Mucosa of descending colon (tissue), 3 donors: ENCODE results near the gene KRTAP5-8. TPM values are rescaled to one million over a fixed set of nuclear protein-coding genes. Genes with fewer than 3 reads are reported as not detected.
A peak's percentile ranks its signal among the peaks of the same experiment; 100 is the strongest.

Source experiments
- ATAC-seq: fragments of 200-7000 bp; cut with Tn5 transposase; one replicate; pipeline ENCODE4 v1.9.1; 2020; ENCODE audit warnings: mild to moderate bottlenecking, moderate library complexity
- DNase-seq, 3 donors: peaks; one replicate each; pipeline ENCODE4 v3.0.0-alpha.2; 2020
- H3K36me3 ChIP-seq: fragments of 200-600 bp; one replicate; pipeline ENCODE4 v1.8.0; 2021; ENCODE audit warnings: low read depth, mild to moderate bottlenecking
- H3K4me1 ChIP-seq: fragments of 200-600 bp; one replicate; pipeline ENCODE4 v1.8.0; 2021; ENCODE audit warnings: low read depth, mild to moderate bottlenecking
- H3K4me3 ChIP-seq: fragments of 200-600 bp; one replicate; pipeline ENCODE4 v1.8.0; 2021; ENCODE audit warnings: mild to moderate bottlenecking
- H3K9me3 ChIP-seq: fragments of 200-600 bp; one replicate; pipeline ENCODE4 v1.8.0; 2021; ENCODE audit warnings: mild to moderate bottlenecking
- intact Hi-C, 2 donors: fragments of 100-400 bp; cut with DNase I in 1 of 2; cut with micrococcal nuclease in 1 of 2; formaldehyde crosslinking; loops; one replicate each; pipeline versions ENCODE4 v1.11.0 to v1.11.1; 2022; cut with DNase I, micrococcal nuclease
- total RNA-seq, 3 donors: library from RNA; stranded (reverse); fragmentation: NEBNext Ultra II Directional in 2 of 3; extraction: Animal tissue kit (Norgen Biotek cat#: 25700) in 2 of 3; gene quantifications; one replicate each; pipeline versions ENCODE4 v1.2.1 to v1.2.4, GENCODE V29; 2021 to 2023
- TF ChIP-seq, protein P1 (sequence below): fragments of 200-600 bp; IDR thresholded peaks from one replicate; pipeline ENCODE4 v1.8.0; 2022; ENCODE audit warnings: antibody characterized with exemption, mild to moderate bottlenecking
- donor health status: DM: no; HTN: no; CAD: no; lungs with moderate emphysema.
- donor health status: DM: no; HTN: no; CAD: no.
- donor health status: DM: no; HTN: yes; CAD: no.

The KRTAP5-8 gene
- total RNA-seq, 3 donors from 2014 or later, result 0.35 to 1.1 TPM; not detected in 1

DNA sequence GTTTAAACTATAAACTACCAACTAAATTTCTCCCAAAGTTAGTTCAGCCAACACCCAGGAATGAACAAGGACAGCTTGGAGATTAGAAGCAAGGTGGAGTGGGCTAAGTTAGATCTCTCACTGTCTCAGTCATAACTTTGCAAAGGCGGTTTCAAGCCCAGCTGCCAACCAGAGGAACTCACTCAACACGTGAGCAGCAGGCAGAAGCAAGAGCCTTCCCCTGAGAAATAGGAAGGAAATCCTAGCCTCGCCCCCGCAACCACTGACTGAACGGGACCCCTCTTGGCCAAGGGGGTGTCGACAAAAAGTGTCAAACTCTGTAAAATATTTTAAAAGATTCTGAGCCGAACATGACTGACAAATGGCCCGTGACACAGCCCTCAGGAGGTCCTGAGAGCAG lies 6.0 kb downstream of the KRTAP5-8 start:
- Histone ChIP-seq H3K36me3 (no peaks in the 10 kb centered on the region), H3K9me3 (no peaks in the 10 kb centered on the region), H3K4me1 (no peaks in the 10 kb centered on the region), H3K4me3 (no peak overlapping the region)
- ATAC-seq (no peak), DNase-seq (peak in 1 of 3 donors; percentile 6)
- intact Hi-C loops, result no loop called here
- TF ChIP-seq, protein P1, sequence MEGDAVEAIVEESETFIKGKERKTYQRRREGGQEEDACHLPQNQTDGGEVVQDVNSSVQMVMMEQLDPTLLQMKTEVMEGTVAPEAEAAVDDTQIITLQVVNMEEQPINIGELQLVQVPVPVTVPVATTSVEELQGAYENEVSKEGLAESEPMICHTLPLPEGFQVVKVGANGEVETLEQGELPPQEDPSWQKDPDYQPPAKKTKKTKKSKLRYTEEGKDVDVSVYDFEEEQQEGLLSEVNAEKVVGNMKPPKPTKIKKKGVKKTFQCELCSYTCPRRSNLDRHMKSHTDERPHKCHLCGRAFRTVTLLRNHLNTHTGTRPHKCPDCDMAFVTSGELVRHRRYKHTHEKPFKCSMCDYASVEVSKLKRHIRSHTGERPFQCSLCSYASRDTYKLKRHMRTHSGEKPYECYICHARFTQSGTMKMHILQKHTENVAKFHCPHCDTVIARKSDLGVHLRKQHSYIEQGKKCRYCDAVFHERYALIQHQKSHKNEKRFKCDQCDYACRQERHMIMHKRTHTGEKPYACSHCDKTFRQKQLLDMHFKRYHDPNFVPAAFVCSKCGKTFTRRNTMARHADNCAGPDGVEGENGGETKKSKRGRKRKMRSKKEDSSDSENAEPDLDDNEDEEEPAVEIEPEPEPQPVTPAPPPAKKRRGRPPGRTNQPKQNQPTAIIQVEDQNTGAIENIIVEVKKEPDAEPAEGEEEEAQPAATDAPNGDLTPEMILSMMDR, result no peak

DNA sequence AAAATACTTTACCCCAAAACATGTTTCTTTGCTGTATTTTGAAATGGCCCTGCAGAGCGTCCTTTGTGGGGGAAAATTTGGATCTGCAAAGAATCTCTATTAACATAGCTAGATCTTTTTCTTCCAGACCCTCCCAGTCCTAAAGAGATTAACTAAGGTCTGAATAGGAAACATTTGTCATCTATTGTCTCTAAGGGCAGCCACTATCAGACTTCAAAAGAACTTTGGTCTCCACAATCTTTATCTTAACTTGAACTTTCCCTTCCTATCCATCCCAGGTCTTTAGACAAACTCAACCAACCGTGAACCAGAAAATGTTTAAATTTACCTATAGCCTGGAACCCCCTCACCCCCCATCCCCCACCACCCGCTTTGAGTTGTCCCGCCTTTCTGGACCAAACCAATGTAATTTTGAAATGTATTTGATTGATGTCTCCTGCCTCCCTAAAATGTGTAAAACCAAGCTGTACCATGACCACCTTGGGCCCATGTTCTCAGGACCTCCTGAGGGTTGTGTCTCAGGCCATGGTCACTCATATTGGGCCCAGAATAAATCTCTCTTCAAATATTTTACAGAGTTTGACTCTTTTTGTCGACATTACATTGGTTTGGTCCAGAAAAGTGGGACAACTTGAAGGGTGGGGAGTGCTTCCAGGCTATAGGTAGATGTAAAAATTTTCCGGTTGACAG lies 6.8 kb downstream of the KRTAP5-8 start:
- TF ChIP-seq, protein P1, result no peak
- DNase-seq, result no peak
- H3K4me1 ChIP-seq, result no peaks in the 10 kb centered on the region
- intact Hi-C loops, result no loop called here
- no peak overlapping the region for H3K4me3 ChIP-seq
- no peak for ATAC-seq
- no peaks in the 10 kb centered on the region for H3K36me3 ChIP-seq
- no peaks in the 10 kb centered on the region for H3K9me3 ChIP-seq

- Histone ChIP-seq H3K36me3 (no peaks in the 10 kb centered on the region), H3K9me3 (no peaks in the 10 kb centered on the region), H3K4me1 (no peaks in the 10 kb centered on the region), H3K4me3 (no peak overlapping the region)
- intact Hi-C loops, result no loop called here
- no peak for ATAC-seq
- no peak for DNase-seq
- TF ChIP-seq, protein P1, result no peak
Measured at GRCh38 chr11:71545405-71545966, 7.7 kb downstream of the KRTAP5-8 start.

GRCh38 chr11:71548120-71548519 lies 10.3 kb downstream of the KRTAP5-8 start, which contains the start of gene KRTAP5-9:
Gene KRTAP5-9, plus strand, starts transcription at chr11:71548420. Its CDS starts 238 bp downstream, at chr11:71548658.
- ATAC-seq (no peak), DNase-seq (no peak)
- Histone ChIP-seq H3K4me3 (no peak within 1 kb of the TSS), H3K36me3 (no peaks in the 10 kb centered on the region), H3K4me1 (no peaks in the 10 kb centered on the region), H3K9me3 (no peaks in the 10 kb centered on the region)
- intact Hi-C loops, result no loop called here
- TF ChIP-seq, protein P1, result no peak

GRCh38 chr11:71548716-71549151 lies 10.9 kb downstream of the KRTAP5-8 start:
- H3K4me3 ChIP-seq, result no peak overlapping the region
- DNase-seq, result no peak
- intact Hi-C loops, result no loop called here
- no peak for ATAC-seq
- no peaks in the 10 kb centered on the region for H3K36me3 ChIP-seq
- TF ChIP-seq, protein P1, result no peak
- H3K4me1 ChIP-seq, result no peaks in the 10 kb centered on the region
- H3K9me3 ChIP-seq, result no peaks in the 10 kb centered on the region
